Measurements from ENCODE around the gene WDR89.
A peak's percentile ranks its signal among the peaks of the same experiment; 100 is the strongest.

Gene WDR89

GRCh38 chr14:63677891-63678379 lies 36.3 kb upstream of the WDR89 start:
- POLR2A ChIA-PET, result no interaction called here
- DNase-seq, result peak; percentile 17 to 69 (median 52)
- CTCF ChIA-PET, result interaction anchor here (0.6 to 1.3 kb wide), 2 partner anchors 15 to 215 kb away, joined by 3 to 4 read pairs; no protein-coding TSS in a partner anchor
- no peaks in the 10 kb centered on the region for H3K27me3 ChIP-seq (replicated peaks in 2 of 5; ENCODE audit: control insufficient read depth in 4 of 5, insufficient read depth in 5 of 5, low read length in 4 of 5)
- no peak overlapping the region for H3K27ac ChIP-seq (ENCODE audit: insufficient read depth in 1 of 2, low read depth in 1 of 2, low read length in 2 of 2, poor library complexity in 1 of 2, severe bottlenecking in 2 of 2)
- H3K36me3 ChIP-seq (ENCODE audit: control insufficient read depth in 4 of 4, insufficient read depth in 4 of 4, low read length in 3 of 4), result peaks cover 0 to 2% (median under 1%) of the 10 kb centered on the region in 4 experiments
- no peaks in the 10 kb centered on the region for H3K9me3 ChIP-seq (ENCODE audit: control extremely low read depth in 1 of 5, control insufficient read depth in 4 of 5, insufficient read depth in 2 of 5, low read depth in 1 of 5, low read length in 4 of 5)
- H3K4me1 ChIP-seq (ENCODE audit: control extremely low read depth in 1 of 4, control insufficient read depth in 4 of 4, insufficient read depth in 4 of 4, low read length in 3 of 4), result peaks cover 0 to 3% (median 1%) of the 10 kb centered on the region in 4 experiments
- no peak overlapping the region for H3K4me3 ChIP-seq (ENCODE audit: control insufficient read depth in 1 of 7, extremely low read depth in 1 of 7, insufficient read depth in 4 of 7, low read depth in 2 of 7, low read length in 6 of 7)
- 80% methylated on average over 2 of the region's 3 CpGs for WGBS (ENCODE audit: insufficient coverage)

GRCh38 chr14:63676615-63677014 lies 34.9 kb upstream of the WDR89 start:
- H3K27me3 ChIP-seq (replicated peaks in 2 of 5; ENCODE audit: control insufficient read depth in 4 of 5, insufficient read depth in 5 of 5, low read length in 4 of 5), result no peaks in the 10 kb centered on the region
- peaks cover 0 to 3% (median 1%) of the 10 kb centered on the region in 4 experiments for H3K4me1 ChIP-seq (ENCODE audit: control extremely low read depth in 1 of 4, control insufficient read depth in 4 of 4, insufficient read depth in 4 of 4, low read length in 3 of 4)
- WGBS (ENCODE audit: insufficient coverage), result 100% methylated on average over 2 of the region's 3 CpGs
- no peaks in the 10 kb centered on the region for H3K9me3 ChIP-seq (ENCODE audit: control extremely low read depth in 1 of 5, control insufficient read depth in 4 of 5, insufficient read depth in 2 of 5, low read depth in 1 of 5, low read length in 4 of 5)
- H3K36me3 ChIP-seq (ENCODE audit: control insufficient read depth in 4 of 4, insufficient read depth in 4 of 4, low read length in 3 of 4), result peaks cover 0 to 2% (median under 1%) of the 10 kb centered on the region in 4 experiments
- H3K27ac ChIP-seq (ENCODE audit: insufficient read depth in 1 of 2, low read depth in 1 of 2, low read length in 2 of 2, poor library complexity in 1 of 2, severe bottlenecking in 2 of 2), result no peak overlapping the region
- ChIA-PET POLR2A (no interaction called here), CTCF (no interaction called here)
- no peak overlapping the region for H3K4me3 ChIP-seq (ENCODE audit: control insufficient read depth in 1 of 7, extremely low read depth in 1 of 7, insufficient read depth in 4 of 7, low read depth in 2 of 7, low read length in 6 of 7)
- DNase-seq, result no peak

GRCh38 chr14:63673886-63674497 lies 32.3 kb upstream of the WDR89 start:
- Histone ChIP-seq H3K4me3 (ENCODE audit: control insufficient read depth in 1 of 7, extremely low read depth in 1 of 7, insufficient read depth in 4 of 7, low read depth in 2 of 7, low read length in 6 of 7) (no peak overlapping the region), H3K4me1 (ENCODE audit: control extremely low read depth in 1 of 4, control insufficient read depth in 4 of 4, insufficient read depth in 4 of 4, low read length in 3 of 4) (peaks cover 0 to 3% (median 1%) of the 10 kb centered on the region in 4 experiments), H3K27ac (ENCODE audit: insufficient read depth in 1 of 2, low read depth in 1 of 2, low read length in 2 of 2, poor library complexity in 1 of 2, severe bottlenecking in 2 of 2) (no peak overlapping the region), H3K36me3 (ENCODE audit: control insufficient read depth in 4 of 4, insufficient read depth in 4 of 4, low read length in 3 of 4) (no peaks in the 10 kb centered on the region), H3K27me3 (replicated peaks in 2 of 5; ENCODE audit: control insufficient read depth in 4 of 5, insufficient read depth in 5 of 5, low read length in 4 of 5) (no peaks in the 10 kb centered on the region), H3K9me3 (ENCODE audit: control extremely low read depth in 1 of 5, control insufficient read depth in 4 of 5, insufficient read depth in 2 of 5, low read depth in 1 of 5, low read length in 4 of 5) (no peaks in the 10 kb centered on the region)
- ChIA-PET CTCF (no interaction called here), POLR2A (no interaction called here)
- DNase-seq, result no peak
- 96% methylated on average over 5 of the region's 7 CpGs for WGBS (ENCODE audit: insufficient coverage)

- Histone ChIP-seq H3K9me3 (ENCODE audit: control extremely low read depth in 1 of 5, control insufficient read depth in 4 of 5, insufficient read depth in 2 of 5, low read depth in 1 of 5, low read length in 4 of 5) (no peaks in the 10 kb centered on the region), H3K27ac (ENCODE audit: insufficient read depth in 1 of 2, low read depth in 1 of 2, low read length in 2 of 2, poor library complexity in 1 of 2, severe bottlenecking in 2 of 2) (no peak overlapping the region), H3K4me1 (ENCODE audit: control extremely low read depth in 1 of 4, control insufficient read depth in 4 of 4, insufficient read depth in 4 of 4, low read length in 3 of 4) (peaks cover 0 to 3% (median 1%) of the 10 kb centered on the region in 4 experiments), H3K36me3 (ENCODE audit: control insufficient read depth in 4 of 4, insufficient read depth in 4 of 4, low read length in 3 of 4) (no peaks in the 10 kb centered on the region), H3K4me3 (ENCODE audit: control insufficient read depth in 1 of 7, extremely low read depth in 1 of 7, insufficient read depth in 4 of 7, low read depth in 2 of 7, low read length in 6 of 7) (no peak overlapping the region), H3K27me3 (replicated peaks in 2 of 5; ENCODE audit: control insufficient read depth in 4 of 5, insufficient read depth in 5 of 5, low read length in 4 of 5) (no peaks in the 10 kb centered on the region)
- no peak for DNase-seq
- whole genome bisulfite sequencing (ENCODE audit: insufficient coverage), result 93% methylated on average over 3 of the region's 5 CpGs
- ChIA-PET POLR2A (no interaction called here), CTCF (no interaction called here)
Observed at GRCh38 chr14:63673255-63673654, 31.6 kb upstream of the WDR89 start.

GRCh38 chr14:63672417-63673180 lies 30.9 kb upstream of the WDR89 start:
- no peaks in the 10 kb centered on the region for H3K27me3 ChIP-seq (replicated peaks in 2 of 5; ENCODE audit: control insufficient read depth in 4 of 5, insufficient read depth in 5 of 5, low read length in 4 of 5)
- ChIA-PET POLR2A (no interaction called here), CTCF (no interaction called here)
- no peaks in the 10 kb centered on the region for H3K4me1 ChIP-seq (ENCODE audit: control extremely low read depth in 1 of 4, control insufficient read depth in 4 of 4, insufficient read depth in 4 of 4, low read length in 3 of 4)
- H3K36me3 ChIP-seq (ENCODE audit: control insufficient read depth in 4 of 4, insufficient read depth in 4 of 4, low read length in 3 of 4), result no peaks in the 10 kb centered on the region
- no peak overlapping the region for H3K27ac ChIP-seq (ENCODE audit: insufficient read depth in 1 of 2, low read depth in 1 of 2, low read length in 2 of 2, poor library complexity in 1 of 2, severe bottlenecking in 2 of 2)
- H3K9me3 ChIP-seq (ENCODE audit: control extremely low read depth in 1 of 5, control insufficient read depth in 4 of 5, insufficient read depth in 2 of 5, low read depth in 1 of 5, low read length in 4 of 5), result no peaks in the 10 kb centered on the region
- 97% methylated on average over 6 of the region's 7 CpGs for WGBS (ENCODE audit: insufficient coverage)
- no peak for DNase-seq
- no peak overlapping the region for H3K4me3 ChIP-seq (ENCODE audit: control insufficient read depth in 1 of 7, extremely low read depth in 1 of 7, insufficient read depth in 4 of 7, low read depth in 2 of 7, low read length in 6 of 7)

GRCh38 chr14:63671987-63672386 lies 30.3 kb upstream of the WDR89 start:
- Histone ChIP-seq H3K9me3 (ENCODE audit: control extremely low read depth in 1 of 5, control insufficient read depth in 4 of 5, insufficient read depth in 2 of 5, low read depth in 1 of 5, low read length in 4 of 5) (no peaks in the 10 kb centered on the region), H3K27ac (ENCODE audit: insufficient read depth in 1 of 2, low read depth in 1 of 2, low read length in 2 of 2, poor library complexity in 1 of 2, severe bottlenecking in 2 of 2) (no peak overlapping the region), H3K27me3 (replicated peaks in 2 of 5; ENCODE audit: control insufficient read depth in 4 of 5, insufficient read depth in 5 of 5, low read length in 4 of 5) (no peaks in the 10 kb centered on the region), H3K36me3 (ENCODE audit: control insufficient read depth in 4 of 4, insufficient read depth in 4 of 4, low read length in 3 of 4) (no peaks in the 10 kb centered on the region), H3K4me3 (ENCODE audit: control insufficient read depth in 1 of 7, extremely low read depth in 1 of 7, insufficient read depth in 4 of 7, low read depth in 2 of 7, low read length in 6 of 7) (no peak overlapping the region), H3K4me1 (ENCODE audit: control extremely low read depth in 1 of 4, control insufficient read depth in 4 of 4, insufficient read depth in 4 of 4, low read length in 3 of 4) (no peaks in the 10 kb centered on the region)
- no peak for DNase-seq
- ChIA-PET CTCF (no interaction called here), POLR2A (no interaction called here)
- 100% methylated on average over 3 of the region's 3 CpGs for WGBS (ENCODE audit: insufficient coverage)

GRCh38 chr14:63670692-63671091 lies 29.0 kb upstream of the WDR89 start:
- DNase-seq, result no peak
- Histone ChIP-seq H3K27ac (ENCODE audit: insufficient read depth in 1 of 2, low read depth in 1 of 2, low read length in 2 of 2, poor library complexity in 1 of 2, severe bottlenecking in 2 of 2) (no peak overlapping the region), H3K9me3 (ENCODE audit: control extremely low read depth in 1 of 5, control insufficient read depth in 4 of 5, insufficient read depth in 2 of 5, low read depth in 1 of 5, low read length in 4 of 5) (no peaks in the 10 kb centered on the region), H3K4me3 (ENCODE audit: control insufficient read depth in 1 of 7, extremely low read depth in 1 of 7, insufficient read depth in 4 of 7, low read depth in 2 of 7, low read length in 6 of 7) (no peak overlapping the region), H3K4me1 (ENCODE audit: control extremely low read depth in 1 of 4, control insufficient read depth in 4 of 4, insufficient read depth in 4 of 4, low read length in 3 of 4) (no peaks in the 10 kb centered on the region), H3K27me3 (replicated peaks in 2 of 5; ENCODE audit: control insufficient read depth in 4 of 5, insufficient read depth in 5 of 5, low read length in 4 of 5) (no peaks in the 10 kb centered on the region), H3K36me3 (ENCODE audit: control insufficient read depth in 4 of 4, insufficient read depth in 4 of 4, low read length in 3 of 4) (no peaks in the 10 kb centered on the region)
- ChIA-PET POLR2A (no interaction called here), CTCF (no interaction called here)

Data from common myeloid progenitor, CD34-positive (primary cell).